ENCODE data around the gene BORCS5. TPM values are rescaled to one million over a fixed set of nuclear protein-coding genes. Genes with fewer than 3 reads are reported as not detected.
"Not testable (repeated sequence)": the region's sequence is repeated elsewhere in the genome, so short reads cannot be mapped to it uniquely, and the experiment has no call there.

Gene BORCS5
- polyA plus RNA-seq, 12 donors: 5.8 to 9.6 (median 7.4) TPM; not detected in 1

DNA sequence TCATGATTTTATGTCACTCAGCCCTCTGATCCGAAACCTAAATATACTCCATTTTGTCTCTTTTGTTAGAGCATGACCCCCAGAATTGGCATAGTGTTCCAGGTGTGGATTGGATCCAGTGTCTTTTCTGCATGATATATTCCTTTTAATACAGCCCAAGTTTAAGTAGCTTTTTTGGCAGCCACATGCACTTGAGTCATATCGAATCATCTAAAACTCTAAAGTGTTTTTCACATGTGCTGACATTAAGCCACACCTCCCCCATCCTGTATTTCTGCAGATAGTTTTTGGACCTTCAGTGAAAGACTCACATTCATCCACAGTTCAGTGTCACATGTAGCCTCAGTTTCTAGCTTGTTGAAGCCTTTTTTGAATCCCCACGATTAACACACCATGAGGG, 30.6 kb downstream of the BORCS5 start:
- peak; percentile 30 for DNase-seq

DNA sequence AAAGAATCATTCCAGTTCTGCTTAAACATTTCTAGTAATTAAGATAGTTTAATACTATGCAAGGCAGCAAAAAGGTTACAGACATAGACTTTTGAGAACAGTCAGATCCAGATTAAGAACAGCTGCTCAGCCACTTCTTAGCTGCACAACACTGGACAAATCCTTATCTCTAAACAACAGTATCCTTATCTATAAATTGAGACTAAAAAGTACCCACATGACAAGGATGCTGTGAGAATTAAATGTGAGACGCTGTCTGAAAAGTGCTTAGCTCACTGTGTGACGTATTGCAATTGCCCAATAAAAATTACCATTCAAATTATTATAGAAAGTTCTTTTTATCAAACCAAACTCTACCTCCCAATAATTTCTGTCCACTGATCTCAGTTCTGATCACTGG, 35.5 kb downstream of the BORCS5 start:
- no peak for DNase-seq

DNA sequence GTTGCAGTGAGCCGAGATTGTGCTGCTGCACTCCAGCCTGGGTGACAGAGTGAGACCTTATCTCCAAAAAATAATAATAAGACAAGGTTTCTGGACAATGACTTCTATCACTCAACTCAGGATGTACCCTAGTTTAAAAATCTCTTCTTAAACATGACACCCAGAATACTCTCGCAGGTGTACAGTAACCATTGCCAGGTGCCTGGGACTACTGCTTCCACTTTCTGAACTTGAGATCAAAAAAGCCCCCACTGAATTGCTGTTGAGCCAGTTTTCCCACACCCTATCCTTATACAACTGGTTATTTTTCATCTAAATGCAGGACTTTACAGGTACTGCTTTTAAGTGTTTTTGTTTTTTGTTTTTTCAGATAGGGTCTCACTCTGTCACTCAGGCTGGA, 36.3 kb downstream of the BORCS5 start:
- no peak for DNase-seq

DNA sequence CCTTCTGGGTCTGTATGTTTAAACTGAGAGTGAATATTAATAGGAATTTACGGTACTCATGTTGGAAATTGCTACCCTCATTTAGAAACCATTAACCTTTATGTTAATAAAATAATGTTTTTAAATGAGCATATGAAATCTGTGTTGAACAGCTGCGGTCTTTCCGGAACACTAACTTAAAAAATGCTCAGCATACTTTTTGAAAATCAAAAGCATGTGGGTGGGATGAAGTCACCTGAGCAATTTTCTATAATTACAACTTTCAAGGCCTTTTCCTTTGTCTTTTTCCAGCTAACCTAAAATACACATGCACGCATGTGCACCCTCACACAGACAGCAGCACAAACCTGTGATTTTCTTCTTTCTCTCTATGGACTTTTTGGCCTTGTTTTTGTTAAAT, 39.8 kb downstream of the BORCS5 start:
- no peak for DNase-seq

DNA sequence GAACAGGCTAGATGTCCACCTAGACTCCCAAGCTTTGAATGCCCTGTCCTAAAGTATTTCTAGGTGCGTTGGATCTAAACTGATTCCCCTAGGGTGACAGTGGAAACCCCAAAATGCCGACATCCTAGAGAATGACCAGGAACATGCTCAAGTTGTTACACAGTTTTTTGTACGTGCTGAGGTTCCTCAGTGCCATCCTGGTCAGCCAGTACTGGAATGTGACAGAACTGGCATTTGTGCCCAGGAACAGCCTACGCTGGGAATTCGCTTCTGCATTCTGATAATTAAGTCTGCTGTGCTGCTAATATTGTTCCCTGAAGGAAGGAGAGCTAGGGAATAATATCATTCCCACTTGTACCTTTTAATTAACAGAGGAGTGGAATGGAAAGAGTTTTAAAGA, 40.3 kb downstream of the BORCS5 start:
- DNase-seq: no peak

DNA sequence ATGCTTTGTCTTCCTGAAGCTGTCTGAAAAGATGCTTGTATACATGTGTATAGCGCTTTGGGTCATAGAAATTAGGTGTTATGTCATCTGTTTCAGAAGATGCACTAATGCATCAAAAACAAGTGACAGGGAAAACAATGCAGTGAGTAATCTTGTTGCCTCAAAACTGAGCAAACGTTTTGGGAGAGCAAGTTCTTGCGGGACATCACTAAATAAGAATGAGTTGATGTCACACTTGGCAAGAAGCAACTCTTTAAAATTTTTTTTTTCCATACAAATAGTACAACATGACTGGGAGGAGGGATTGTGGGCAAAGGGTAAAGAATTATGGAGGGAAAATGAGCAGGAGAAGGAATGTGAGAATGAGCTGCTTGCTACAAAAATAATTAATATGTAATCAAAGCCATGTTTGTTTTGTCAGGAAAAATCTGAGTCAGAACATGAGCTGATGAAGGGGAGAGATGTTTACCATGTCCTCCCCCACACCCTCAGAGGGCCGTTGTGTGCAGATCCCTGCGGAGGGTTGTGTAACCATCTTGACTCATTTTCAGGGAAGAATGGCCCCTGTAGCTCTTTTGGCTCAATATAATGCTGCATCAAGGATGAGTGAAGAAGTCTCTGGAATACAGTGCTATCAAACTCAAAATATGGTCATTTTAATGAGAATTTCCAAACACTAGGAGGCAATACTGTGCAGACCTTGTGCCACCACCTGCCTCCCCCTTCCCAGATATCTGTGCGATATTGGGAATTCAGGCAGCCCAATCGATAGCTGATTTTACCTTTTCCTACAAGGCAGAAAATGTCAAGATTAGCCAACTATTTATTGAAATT, 41.4 kb downstream of the BORCS5 start:
- DNase-seq: peak; percentile 81

DNA sequence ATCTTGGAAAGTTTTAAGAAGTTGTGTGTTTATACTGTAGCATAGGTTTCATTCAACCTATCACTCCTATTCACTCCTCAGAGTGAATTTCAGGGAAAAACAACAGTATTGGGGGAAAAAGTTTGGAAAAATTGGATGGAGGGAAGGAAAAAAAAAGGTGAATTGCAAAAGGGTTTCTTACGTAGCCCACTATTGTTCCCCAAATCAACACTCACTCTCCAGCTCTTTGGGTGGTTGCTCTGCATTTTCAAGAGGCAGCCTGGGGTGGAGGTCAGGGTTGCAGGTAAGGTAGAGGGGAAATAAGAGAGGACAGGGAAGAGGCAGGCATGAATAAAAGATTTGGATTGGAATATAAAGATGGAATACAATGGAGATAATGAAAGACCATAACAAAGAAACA, 42.3 kb downstream of the BORCS5 start:
- no peak for DNase-seq

DNA sequence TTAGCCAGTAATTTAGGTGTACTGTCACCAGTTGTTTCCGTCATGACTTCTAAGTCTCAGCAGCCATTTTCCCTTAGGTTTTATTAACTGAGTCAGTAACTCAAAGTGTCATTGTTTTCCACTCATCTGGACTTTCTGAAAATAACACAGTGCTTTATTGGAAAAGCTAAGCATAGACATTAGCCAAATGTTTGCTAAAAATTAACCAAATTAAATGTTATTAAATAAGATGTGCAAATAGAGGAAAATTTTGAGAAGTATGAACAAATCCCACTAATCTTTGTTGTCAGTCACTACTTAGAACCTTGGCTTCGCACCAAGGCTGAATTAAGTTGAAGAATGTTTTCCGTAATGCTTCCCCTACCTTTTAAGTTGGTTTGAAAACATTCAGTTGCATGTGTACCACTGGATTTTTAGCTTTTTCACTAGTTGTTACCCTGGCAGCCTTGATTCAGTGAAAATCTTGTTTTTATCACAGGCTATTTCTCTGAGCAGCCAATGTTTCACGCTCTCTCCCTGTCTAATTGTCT, 43.0 kb downstream of the BORCS5 start:
- peak; percentile 19 for DNase-seq

DNA sequence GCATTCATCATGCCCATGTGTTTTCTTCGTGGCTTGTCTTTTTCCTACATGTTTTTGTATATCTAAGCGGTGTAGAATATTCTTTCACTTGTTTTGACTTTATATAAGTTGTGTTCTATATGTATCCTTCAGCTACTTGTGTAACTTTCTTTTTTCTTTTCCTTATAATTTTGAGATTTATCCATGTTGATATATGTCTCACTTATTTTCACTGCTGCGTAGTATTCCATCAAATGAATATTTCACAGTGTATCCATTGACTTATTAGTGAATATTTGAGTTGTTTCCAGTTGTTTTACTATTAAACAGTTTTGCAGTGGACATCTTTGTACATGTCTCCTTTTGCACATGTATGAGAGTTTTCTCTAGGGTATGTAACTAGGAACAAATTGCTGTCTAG, 43.9 kb downstream of the BORCS5 start:
- DNase-seq: no peak

DNA sequence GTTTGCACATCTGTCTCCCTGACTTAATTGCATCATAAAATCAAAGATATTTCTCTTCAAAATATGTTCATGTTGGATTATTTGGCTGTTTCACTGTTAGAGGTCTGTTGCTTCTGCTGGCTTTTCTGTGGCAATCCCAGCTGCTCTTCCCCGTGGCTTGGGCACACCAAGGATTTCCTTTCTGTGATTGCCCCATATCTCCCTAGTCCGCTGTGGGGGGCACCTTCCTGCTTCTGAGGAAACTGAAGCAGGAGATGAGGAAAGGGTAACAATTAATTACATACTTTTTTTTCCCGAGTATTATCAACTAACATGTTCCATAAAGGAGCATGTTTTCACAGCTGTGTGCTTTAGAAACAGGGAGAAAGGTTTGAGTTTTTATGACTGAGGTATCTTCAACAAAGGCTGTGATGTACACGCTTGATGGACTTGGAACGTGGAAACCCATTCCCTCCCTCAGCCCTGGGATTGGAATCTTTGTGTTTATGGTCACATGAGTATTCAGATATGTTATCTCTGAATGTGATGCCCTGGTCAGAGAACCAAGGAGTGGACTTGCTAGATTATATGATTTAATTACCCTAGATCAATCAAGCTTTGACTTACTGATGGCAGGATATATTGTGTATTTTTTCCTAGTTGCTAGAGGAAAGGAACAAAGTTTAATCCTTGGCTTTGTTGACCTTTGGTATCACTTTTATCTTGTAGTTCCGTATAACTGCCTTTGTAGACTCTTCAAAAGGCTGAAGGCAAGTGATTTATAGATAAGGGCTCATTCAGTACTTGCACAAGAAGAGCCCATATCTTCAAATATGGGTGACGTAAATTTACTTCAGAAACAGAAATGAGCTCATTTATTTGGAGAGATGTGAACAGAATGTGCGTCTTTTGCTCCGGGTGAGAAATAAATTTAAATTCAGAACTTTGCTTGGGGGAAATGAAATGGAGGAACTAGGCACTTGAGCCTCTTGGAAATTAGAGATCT, 46.7 kb downstream of the BORCS5 start:
- no peak for DNase-seq

DNA sequence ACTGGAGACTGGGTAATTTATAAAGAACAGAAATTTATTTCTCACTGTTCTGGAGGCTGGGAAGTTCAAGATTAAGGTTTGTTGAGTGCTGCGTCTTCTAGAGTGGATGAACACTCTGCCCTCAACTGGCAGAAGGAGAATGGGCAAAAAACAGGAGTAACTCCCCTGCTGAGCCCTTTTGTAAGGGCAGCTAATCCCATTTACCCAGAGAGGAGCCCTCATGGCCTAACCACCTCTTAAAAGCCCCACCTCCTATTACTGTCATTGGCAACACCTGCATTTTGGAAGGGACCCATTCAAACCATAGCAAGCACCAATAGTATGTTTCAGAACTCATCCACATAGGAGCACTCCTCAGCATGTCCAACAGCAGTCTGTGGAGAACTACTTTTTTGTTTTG, 47.4 kb downstream of the BORCS5 start:
- no peak for DNase-seq

DNA sequence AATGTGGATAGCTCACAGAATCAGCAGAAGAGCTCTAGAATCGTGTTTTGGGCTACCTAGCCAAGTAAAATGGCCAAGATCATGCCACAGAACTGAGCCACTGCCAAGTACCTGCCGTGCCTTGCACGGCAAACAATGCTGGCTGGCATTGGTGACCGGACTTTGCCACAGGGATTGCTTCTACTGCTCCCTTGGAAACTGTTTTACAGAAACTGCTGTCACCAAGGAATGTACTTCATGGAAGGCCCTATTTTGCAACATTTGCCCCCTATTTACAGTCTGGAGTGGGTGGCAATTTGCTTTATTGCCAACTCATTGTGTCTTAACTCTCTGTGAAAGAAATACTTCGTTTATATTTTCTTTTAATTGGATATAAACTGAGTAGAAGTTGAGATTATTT, 49.0 kb downstream of the BORCS5 start:
- DNase-seq: no peak

DNA sequence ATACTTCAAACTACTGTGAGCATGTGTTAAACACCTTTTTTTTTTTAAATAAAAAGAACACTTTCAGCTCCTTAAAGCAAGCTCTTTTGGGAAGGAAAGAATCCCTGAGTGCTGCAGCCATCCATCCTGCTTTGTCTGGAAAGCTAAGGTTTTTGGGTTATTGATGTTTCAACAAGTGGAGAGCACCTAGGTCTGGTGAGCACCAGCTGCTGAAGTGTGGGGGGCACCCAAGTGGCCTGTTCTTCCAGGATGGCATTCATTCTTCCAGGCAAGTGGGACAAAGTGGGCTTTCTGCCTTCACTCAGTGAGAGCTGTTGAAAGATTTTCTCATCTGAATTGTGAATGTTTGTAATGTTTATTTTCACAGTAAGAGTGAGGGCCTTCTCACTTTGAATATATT, 49.9 kb downstream of the BORCS5 start:
- no peak for DNase-seq

DNA sequence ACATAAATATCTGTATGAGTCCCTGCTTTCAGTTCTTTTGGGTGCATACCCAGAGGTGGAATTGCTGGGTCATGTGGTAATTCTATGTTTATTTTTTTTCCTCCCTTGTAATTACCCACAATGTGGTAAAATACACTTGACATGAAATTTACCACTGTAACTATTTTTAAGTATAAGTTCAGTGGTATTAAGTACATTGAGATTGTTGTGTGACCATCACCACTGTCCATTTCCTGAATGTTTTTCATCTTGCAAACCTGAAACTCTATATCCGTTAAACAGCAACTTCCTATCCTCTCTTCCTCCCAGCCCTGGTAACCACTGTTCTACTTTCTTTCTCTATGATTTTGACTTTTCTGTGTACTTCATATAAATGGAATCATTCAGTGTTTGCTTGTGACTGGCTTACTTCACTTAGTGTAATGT, 51.4 kb downstream of the BORCS5 start:
- DNase-seq: no peak

DNA sequence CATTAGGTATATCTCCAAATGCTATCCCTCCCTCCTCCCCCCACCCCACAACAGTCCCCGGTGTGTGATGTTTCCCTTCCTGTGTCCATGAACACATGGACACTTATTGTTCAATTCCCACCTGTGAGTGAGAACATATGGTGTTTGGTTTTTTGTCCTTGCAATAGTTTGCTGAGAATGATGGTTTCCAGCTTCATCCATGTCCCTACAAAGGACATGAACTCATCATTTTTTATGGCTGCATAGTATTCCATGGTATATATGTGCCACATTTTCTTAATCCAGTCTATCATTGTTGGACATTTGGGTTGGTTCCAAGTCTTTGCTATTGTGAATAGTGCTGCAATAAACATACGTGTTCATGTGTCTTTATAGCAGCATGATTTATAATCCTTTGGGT, 52.5 kb downstream of the BORCS5 start:
- not testable (repeated sequence) for DNase-seq

DNA sequence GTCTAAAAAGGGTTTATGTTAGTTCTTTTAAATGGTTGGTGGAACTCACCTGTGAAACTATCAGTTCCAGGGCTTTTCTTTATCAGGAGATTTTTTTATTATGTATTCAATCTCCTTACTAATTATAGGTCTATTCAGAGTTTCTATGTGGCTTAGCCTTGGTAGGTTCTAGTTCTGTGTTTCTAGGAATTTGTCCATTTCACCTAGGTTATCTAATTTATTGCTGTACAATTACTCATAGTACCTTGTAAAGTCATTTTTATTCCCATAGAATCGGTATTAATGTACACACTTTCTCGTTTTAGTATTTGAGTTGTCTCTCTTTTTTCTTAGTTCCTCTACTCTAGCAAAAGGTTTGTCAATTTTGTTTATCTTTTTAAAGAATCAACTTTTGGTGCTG, 59.0 kb downstream of the BORCS5 start:
- DNase-seq: no peak

DNA sequence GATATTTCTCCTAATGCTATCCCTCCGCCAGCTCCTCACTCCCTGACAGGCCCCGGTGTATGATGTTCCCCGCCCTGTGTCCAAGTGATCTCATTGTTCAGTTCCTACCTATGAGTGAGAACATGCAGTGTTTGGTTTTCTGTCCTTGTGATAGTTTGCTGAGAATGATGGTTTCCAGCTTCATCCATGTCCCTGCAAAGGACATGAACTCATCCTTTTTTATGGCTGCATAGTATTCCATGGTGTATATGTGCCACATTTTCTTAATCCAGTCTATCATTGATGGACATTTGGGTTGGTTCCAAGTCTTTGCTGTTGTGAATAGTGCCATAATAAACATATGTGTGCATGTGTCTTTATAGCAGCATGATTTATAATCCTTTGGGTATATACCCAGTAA, 62.3 kb downstream of the BORCS5 start:
- DNase-seq: not testable (repeated sequence)

DNA sequence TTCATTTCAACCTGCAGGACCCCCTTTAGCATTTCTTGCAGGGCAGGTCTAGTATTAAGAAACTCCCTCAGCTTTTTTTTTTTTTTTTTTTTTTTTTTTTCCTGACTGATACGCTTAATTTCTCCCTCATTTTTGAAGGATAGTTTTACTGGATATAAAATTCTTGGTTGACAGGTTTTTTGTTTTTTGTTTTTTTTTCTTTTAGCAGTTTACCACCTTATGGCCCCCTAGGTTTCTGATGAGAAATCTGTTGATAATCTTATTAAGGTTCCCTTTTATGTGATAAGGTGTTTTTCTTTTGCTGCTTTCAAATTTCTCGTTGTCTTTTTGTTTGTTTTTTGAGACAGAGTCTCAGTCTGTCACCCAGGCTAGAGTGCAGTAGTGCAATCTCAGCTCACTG, 66.5 kb downstream of the BORCS5 start:
- DNase-seq: no peak

DNA sequence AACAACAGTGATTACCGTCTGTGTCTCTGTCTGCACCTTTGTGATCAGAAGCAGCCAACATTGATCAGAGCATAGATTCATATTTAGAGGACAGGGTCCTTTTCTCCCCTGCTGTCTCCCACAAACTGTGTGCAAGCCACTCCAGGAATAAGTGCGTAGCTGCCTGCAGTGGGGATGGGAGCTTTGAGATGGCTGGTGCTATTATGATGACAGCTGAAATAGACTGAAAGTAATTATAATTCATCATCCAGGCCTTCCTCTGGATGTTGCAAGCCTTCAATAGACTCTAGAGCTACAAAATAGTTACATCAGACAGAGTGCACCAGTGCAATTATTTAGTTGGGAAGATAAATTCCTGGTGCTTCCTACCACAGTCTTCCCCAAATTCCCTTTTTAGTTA, 68.1 kb downstream of the BORCS5 start:
- DNase-seq: no peak

DNA sequence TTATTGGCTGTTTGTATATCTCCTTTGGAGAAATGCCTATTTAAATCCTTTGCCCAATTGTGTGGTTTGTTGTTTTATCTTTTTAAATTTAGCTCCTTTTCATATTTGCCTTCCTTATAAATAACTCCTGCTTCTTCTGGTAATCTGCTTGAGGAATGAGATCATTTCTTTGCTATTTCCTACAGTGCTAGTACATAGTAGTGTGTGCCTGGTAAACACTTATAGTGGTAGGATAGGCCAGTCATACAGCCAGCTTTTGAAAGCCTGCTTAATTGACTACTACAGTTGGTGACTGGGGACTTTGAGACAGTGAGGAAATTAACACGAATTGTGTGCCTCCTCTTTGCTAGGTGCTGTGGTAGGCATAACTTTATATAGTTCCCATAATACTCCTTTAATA, 68.7 kb downstream of the BORCS5 start:
- DNase-seq: no peak

DNA sequence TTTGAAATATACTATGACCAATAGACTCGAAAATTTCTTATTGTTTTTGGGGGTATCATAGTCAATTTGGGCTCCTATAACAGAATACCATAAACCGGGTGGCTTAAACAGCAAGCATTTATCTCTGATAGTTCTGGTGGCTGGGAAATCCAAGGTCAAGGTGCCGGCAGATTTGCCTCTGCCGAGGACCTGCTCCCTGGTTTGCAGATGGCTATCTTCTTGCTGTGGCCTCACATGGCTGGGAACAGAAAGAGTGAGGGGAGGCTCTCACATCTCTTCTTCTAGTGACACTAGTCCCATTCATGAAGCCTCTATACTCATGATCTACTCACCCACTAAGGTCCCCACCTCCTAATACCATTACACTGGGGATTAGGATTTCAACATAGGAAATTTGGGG, 70.7 kb downstream of the BORCS5 start:
- DNase-seq: no peak

DNA sequence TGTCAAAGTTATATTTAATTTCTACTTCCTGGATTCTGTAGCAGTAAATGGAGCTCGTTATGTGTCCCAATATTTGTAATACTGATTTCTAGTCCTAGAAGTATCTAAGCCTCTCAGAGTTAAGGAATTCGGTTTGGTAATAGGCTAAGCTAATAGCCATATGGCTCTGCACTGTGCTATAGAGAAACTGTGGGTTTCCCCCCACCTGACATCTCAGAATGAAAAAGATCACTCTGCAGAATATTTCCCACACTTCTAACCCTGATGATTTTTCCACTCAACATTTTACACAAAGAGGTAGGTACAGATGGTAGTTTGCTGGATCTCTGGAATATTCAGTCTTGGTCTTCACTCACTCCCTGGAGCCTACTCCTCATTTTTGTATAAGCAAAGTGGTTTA, 71.2 kb downstream of the BORCS5 start:
- no peak for DNase-seq

All from muscle of arm (tissue), 12 donors.